CD14-positive monocyte (primary cell): ENCODE measurements around the gene TUBA4A. TPM values are rescaled to one million over a fixed set of nuclear protein-coding genes. Genes with fewer than 3 reads are reported as not detected.
A peak's percentile ranks its signal among the peaks of the same experiment; 100 is the strongest.

Experiments used
- DNase-seq, 3 donors: peaks; one replicate each; pipeline ENCODE4 v3.0.0-alpha.2; 2011 to 2022
- H2AFZ ChIP-seq: 2 replicates; pipeline ENCODE4 v1.6.0; 2012; ENCODE audit warnings: mild to moderate bottlenecking, low read depth, low read length, inconsistent platforms; ENCODE audit not compliant: insufficient read depth, poor library complexity, severe bottlenecking
- H3K27ac ChIP-seq, 2 donors: 1 replicate in 1 of 2; 2 replicates in 1 of 2; pipeline ENCODE4 v1.5.1; 2012 to 2013; ENCODE audit warnings: low read length in 2 of 2, control low read depth in 1 of 2, inconsistent platforms in 1 of 2, low read depth in 1 of 2, mild to moderate bottlenecking in 1 of 2
- H3K27me3 ChIP-seq, 2 donors: one replicate each; pipeline versions ENCODE4 v1.6.0 to v1.6.1; 2011 to 2013; ENCODE audit warnings: low read length in 2 of 2; ENCODE audit not compliant: control insufficient read depth in 2 of 2, insufficient read depth in 2 of 2
- H3K36me3 ChIP-seq, 2 donors: replicated peaks in 1 of 2; 1 replicate in 1 of 2; 2 replicates in 1 of 2; pipeline versions ENCODE4 v1.5.1 to v1.6.1; 2012 to 2013; ENCODE audit warnings: low read length in 2 of 2, control low read depth in 1 of 2, inconsistent platforms in 1 of 2, mild to moderate bottlenecking in 1 of 2; ENCODE audit not compliant: insufficient read depth in 2 of 2, control insufficient read depth in 1 of 2
- H3K4me1 ChIP-seq, 2 donors: 1 replicate in 1 of 2; 2 replicates in 1 of 2; pipeline versions ENCODE4 v1.5.1 to v1.6.1; 2012 to 2013; ENCODE audit warnings: low read length in 2 of 2, control low read depth in 1 of 2, inconsistent platforms in 1 of 2, mild to moderate bottlenecking in 1 of 2, moderate library complexity in 1 of 2; ENCODE audit not compliant: insufficient read depth in 2 of 2, control insufficient read depth in 1 of 2
- H3K4me2 ChIP-seq: replicated peaks from 2 replicates; pipeline ENCODE3; 2012; ENCODE audit warnings: low read length, moderate library complexity, mild to moderate bottlenecking; ENCODE audit not compliant: poor library complexity, severe bottlenecking; ENCODE audit errors: extremely low read depth
- H3K4me3 ChIP-seq, 3 experiments: fragments of 200-600 bp in 1 of 3; sonication (generic) in 1 of 3; replicated peaks in 1 of 3; 1 replicate in 2 of 3; 2 replicates in 1 of 3; pipeline ENCODE4 v1.5.1; 2011 to 2013; ENCODE audit warnings: low read length in 3 of 3, mild to moderate bottlenecking in 3 of 3, control low read depth in 2 of 3, low read depth in 2 of 3, inconsistent platforms in 1 of 3, moderate library complexity in 1 of 3
- H3K79me2 ChIP-seq: 2 replicates; pipeline ENCODE4 v1.6.0; 2012; ENCODE audit warnings: mild to moderate bottlenecking, control low read depth, inconsistent platforms, low read length, moderate library complexity; ENCODE audit not compliant: insufficient read depth
- H3K9ac ChIP-seq: 2 replicates; pipeline ENCODE4 v1.6.0; 2017; ENCODE audit warnings: low read length, mild to moderate bottlenecking; ENCODE audit not compliant: insufficient read depth, poor library complexity, severe bottlenecking
- H3K9me3 ChIP-seq, 2 donors: replicated peaks in 1 of 2; 1 replicate in 1 of 2; 2 replicates in 1 of 2; pipeline versions ENCODE4 v1.5.1 to v1.6.1; 2012 to 2013; ENCODE audit warnings: low read length in 2 of 2, control low read depth in 1 of 2; ENCODE audit not compliant: control insufficient read depth in 1 of 2, insufficient read depth in 1 of 2
- H4K20me1 ChIP-seq: 2 replicates; pipeline ENCODE4 v1.6.0; 2012; ENCODE audit warnings: mild to moderate bottlenecking, low read length, control low read depth, moderate library complexity; ENCODE audit not compliant: insufficient read depth
- H3K27ac Mint-ChIP-seq, 7 donors: one replicate each; pipeline ENCODE4 v1.8.0; 2020; ENCODE audit warnings: mild to moderate bottlenecking in 7 of 7, mixed read lengths in 7 of 7, moderate library complexity in 6 of 7, inconsistent platforms in 2 of 7
- H3K27me3 Mint-ChIP-seq, 3 donors: one replicate each; pipeline ENCODE4 v1.8.0; 2021 to 2022; ENCODE audit warnings: low read depth in 3 of 3, mild to moderate bottlenecking in 3 of 3, mixed read lengths in 3 of 3, moderate library complexity in 3 of 3, inconsistent platforms in 1 of 3
- H3K36me3 Mint-ChIP-seq, 2 donors: one replicate each; pipeline ENCODE4 v1.8.0; 2020; ENCODE audit warnings: mixed read lengths in 2 of 2, inconsistent platforms in 1 of 2, mild to moderate bottlenecking in 1 of 2
- H3K4me1 Mint-ChIP-seq: one replicate; pipeline ENCODE4 v1.8.0; 2020; ENCODE audit warnings: mild to moderate bottlenecking, mixed read lengths
- H3K4me3 Mint-ChIP-seq, 2 donors: one replicate each; pipeline ENCODE4 v1.8.0; 2020; ENCODE audit warnings: mild to moderate bottlenecking in 2 of 2, mixed read lengths in 2 of 2, moderate library complexity in 1 of 2
- H3K9me3 Mint-ChIP-seq, 7 donors: one replicate each; pipeline ENCODE4 v1.8.0; 2020 to 2022; ENCODE audit warnings: mixed read lengths in 7 of 7, mild to moderate bottlenecking in 6 of 7, moderate library complexity in 6 of 7, inconsistent platforms in 2 of 7
- WGBS: methylation state at CpG from one replicate; pipeline ENCODE4 v1.1.5; 2013; ENCODE audit warnings: missing lambda C conversion rate; ENCODE audit not compliant: insufficient coverage; 5-methylcytosine and 5-hydroxymethylcytosine counted together
- intact Hi-C, 2 donors: fragments of 100-400 bp; cut with micrococcal nuclease; formaldehyde crosslinking; loops; one replicate each; pipeline versions ENCODE4 v1.15.0 to v1.15.1; 2023
- polyA plus RNA-seq, 3 donors: library from polyadenylated mRNA; depleted of rRNA in 1 of 3; unstranded in 2 of 3; stranded (reverse) in 1 of 3; fragments of 300-500 nt in 2 of 3; fragments of >200 nt in 1 of 3; fragmentation: Illumina TruSeq in 2 of 3; gene quantifications; 1 replicate in 2 of 3; 2 replicates in 1 of 3; pipeline ENCODE4 v1.2.3, GENCODE V29; 2012 to 2021
- TF ChIP-seq, protein P1 (sequence below): fragments of 200-600 bp; IDR thresholded peaks from one replicate; pipeline ENCODE4 v1.8.0; 2022; ENCODE audit warnings: antibody characterized with exemption, mild to moderate bottlenecking

TUBA4A gene
- polyA plus RNA-seq, 3 donors = 72.7 to 452 (median 81.9) TPM

DNA sequence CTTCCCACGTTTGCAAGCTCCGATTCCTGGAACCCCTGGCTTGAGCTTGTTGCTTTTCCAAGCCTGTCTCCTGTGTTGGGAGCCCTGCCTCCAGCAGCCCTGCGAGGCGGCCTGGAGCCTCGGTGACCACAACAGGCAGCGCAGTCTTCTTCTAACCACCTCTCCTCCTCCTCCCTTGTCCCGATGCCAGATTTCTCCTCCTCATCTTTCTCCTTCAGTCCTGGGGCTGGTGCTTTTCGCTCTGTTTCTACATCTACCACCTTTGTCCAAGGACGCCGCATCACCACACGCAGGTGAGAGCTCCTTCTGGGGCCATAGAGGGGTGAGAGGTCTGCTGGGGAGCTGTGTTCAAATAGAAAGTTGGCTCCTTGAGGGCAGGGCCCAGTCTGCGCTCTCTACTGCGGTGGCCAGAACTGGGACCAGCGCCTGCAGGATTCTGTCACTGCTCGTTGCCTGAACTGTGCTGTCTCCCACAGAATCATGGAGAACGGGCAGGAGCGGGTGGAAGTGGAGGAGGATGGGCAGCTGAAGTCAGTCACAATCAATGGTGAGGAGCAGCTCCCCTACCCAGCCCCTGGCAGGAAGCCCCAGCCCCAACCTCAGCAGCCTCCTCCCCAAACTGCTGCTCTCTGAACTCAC is 29.3 kb upstream of the TUBA4A start:
- Mint-ChIP-seq H3K4me1 (peaks cover 21% of the 10 kb centered on the region), H3K27ac (peak overlapping the region in 5 of 7 donors; percentile 2 to 71 (median 27)), H3K4me3 (no peak overlapping the region), H3K9me3 (peaks cover 0 to 2% (median 0%) of the 10 kb centered on the region in 7 donors), H3K27me3 (peaks cover 0 to 4% (median 2%) of the 10 kb centered on the region in 3 donors), H3K36me3 (peaks cover 58 to 62% of the 10 kb centered on the region in 2 donors)
- intact Hi-C loops = no loop called here
- Histone ChIP-seq H3K27me3 (no peaks in the 10 kb centered on the region), H3K4me3 (no peak overlapping the region), H3K4me1 (peaks cover 17 to 23% of the 10 kb centered on the region in 2 donors), H3K27ac (peak overlapping the region in 1 of 2 donors; percentile 41), H3K9me3 (no peaks in the 10 kb centered on the region), H3K36me3 (peaks cover 49 to 56% of the 10 kb centered on the region in 2 donors), H2AFZ (no peak overlapping the region), H3K9ac (no peak overlapping the region), H3K79me2 (peaks cover 5% of the 10 kb centered on the region), H3K4me2 (no peak overlapping the region), H4K20me1 (peaks cover 5% of the 10 kb centered on the region)
- WGBS = 100% methylated on average over 9 of the region's 17 CpGs
- TF ChIP-seq, protein P1, sequence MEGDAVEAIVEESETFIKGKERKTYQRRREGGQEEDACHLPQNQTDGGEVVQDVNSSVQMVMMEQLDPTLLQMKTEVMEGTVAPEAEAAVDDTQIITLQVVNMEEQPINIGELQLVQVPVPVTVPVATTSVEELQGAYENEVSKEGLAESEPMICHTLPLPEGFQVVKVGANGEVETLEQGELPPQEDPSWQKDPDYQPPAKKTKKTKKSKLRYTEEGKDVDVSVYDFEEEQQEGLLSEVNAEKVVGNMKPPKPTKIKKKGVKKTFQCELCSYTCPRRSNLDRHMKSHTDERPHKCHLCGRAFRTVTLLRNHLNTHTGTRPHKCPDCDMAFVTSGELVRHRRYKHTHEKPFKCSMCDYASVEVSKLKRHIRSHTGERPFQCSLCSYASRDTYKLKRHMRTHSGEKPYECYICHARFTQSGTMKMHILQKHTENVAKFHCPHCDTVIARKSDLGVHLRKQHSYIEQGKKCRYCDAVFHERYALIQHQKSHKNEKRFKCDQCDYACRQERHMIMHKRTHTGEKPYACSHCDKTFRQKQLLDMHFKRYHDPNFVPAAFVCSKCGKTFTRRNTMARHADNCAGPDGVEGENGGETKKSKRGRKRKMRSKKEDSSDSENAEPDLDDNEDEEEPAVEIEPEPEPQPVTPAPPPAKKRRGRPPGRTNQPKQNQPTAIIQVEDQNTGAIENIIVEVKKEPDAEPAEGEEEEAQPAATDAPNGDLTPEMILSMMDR = no peak
- no peak for DNase-seq

DNA sequence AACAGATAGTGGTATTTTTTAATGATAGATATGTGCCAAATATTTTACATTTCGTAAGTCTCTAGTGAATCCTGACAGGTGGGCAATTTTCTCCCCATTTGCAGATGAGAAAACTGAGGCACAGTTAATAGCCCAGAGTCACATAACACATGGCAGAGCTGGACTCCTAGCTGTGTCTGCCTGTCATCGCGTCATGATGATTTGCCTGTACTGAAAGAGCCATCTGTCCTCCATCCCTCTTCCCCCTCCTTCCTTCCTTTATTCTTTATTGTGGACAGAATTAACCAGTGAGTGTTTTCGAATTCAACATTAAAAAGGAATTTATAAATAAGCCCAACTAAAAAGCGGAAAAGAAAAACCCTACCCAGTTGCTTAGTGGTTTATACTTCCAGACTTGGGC is 28.7 kb upstream of the TUBA4A start:
- no peak for DNase-seq
- H3K36me3 ChIP-seq = peaks cover 49 to 56% of the 10 kb centered on the region in 2 donors
- no CpG with 5 or more reads among the region's 5 CpGs for WGBS
- Mint-ChIP-seq H3K36me3 (peaks cover 58 to 62% of the 10 kb centered on the region in 2 donors), H3K4me3 (no peak overlapping the region), H3K27me3 (peaks cover 2 to 6% (median 5%) of the 10 kb centered on the region in 3 donors), H3K27ac (peak overlapping the region in 1 of 7 donors; percentile 2), H3K4me1 (peaks cover 28% of the 10 kb centered on the region), H3K9me3 (peaks cover 0 to 2% (median 0%) of the 10 kb centered on the region in 7 donors)
- intact Hi-C loops = no loop called here
- H3K4me2 ChIP-seq = no peak overlapping the region
- TF ChIP-seq, protein P1 = no peak
- no peak overlapping the region for H3K9ac ChIP-seq
- peaks cover 23 to 30% of the 10 kb centered on the region in 2 donors for H3K4me1 ChIP-seq
- no peak overlapping the region for H3K27ac ChIP-seq
- H3K27me3 ChIP-seq = no peaks in the 10 kb centered on the region
- H4K20me1 ChIP-seq = peaks cover 5% of the 10 kb centered on the region
- H3K79me2 ChIP-seq = peaks cover 5% of the 10 kb centered on the region
- no peak overlapping the region for H2AFZ ChIP-seq
- no peak overlapping the region for H3K4me3 ChIP-seq
- H3K9me3 ChIP-seq = no peaks in the 10 kb centered on the region
